Gastroesophageal sphincter (tissue), 3 donors: Measurements from ENCODE around the gene SIX3.

Source experiments
- EP300 ChIP-seq: sonication (generic); formaldehyde crosslinking; IDR thresholded peaks from one replicate; pipeline ENCODE4 v1.6.1; 2017; ENCODE audit warnings: antibody characterized with exemption, mild to moderate bottlenecking
- POLR2A ChIP-seq, 2 donors: fragments of 450-650 bp; IDR thresholded peaks; one replicate each; pipeline ENCODE4 v1.6.1; 2017; ENCODE audit warnings: antibody characterized with exemption in 2 of 2, mild to moderate bottlenecking in 2 of 2, moderate library complexity in 1 of 2
- POLR2AphosphoS5 ChIP-seq: sonication (generic); formaldehyde crosslinking; IDR thresholded peaks from one replicate; pipeline ENCODE4 v1.6.1; 2017; ENCODE audit warnings: antibody characterized with exemption
- TF ChIP-seq, protein P1 (sequence below), 4 experiments: fragments of 200-600 bp in 2 of 4; fragments of 450-650 bp in 2 of 4; sonication (generic) in 1 of 4; IDR thresholded peaks; one replicate each; pipeline ENCODE4 v1.5.1; 2017 to 2019; ENCODE audit warnings: antibody characterized with exemption in 4 of 4, mild to moderate bottlenecking in 2 of 4, moderate library complexity in 2 of 4

DNA sequence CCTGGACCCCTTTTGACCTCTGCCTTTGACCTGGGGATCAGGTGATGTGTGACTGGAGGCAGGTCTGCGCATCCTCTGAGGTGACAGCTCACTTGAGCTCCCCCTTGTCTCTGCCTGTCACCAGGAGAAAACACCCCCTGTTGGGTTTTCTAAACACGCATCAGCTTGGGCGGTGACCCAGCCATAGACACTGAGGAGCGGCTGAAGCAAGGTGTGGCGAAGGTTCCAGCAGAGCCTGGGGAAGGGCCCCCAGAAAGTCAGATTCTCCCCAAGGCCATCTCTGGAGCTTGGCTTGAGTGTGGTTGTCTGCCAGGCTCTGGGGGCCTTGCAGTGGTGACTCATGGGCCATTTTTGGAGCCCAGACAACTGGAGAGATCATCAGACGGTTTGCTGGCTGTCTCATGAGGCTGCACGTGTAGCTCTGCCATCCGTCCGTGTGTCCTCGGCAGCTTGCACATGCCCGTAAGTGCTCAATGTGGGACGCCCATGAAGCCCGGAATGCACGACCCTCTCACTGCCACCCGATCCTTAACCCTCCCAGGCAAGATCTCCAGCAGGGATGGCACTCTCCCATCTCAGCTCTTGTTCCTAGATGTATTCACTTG is 29.4 kb downstream of the SIX3 start:
- TF ChIP-seq, protein P1, sequence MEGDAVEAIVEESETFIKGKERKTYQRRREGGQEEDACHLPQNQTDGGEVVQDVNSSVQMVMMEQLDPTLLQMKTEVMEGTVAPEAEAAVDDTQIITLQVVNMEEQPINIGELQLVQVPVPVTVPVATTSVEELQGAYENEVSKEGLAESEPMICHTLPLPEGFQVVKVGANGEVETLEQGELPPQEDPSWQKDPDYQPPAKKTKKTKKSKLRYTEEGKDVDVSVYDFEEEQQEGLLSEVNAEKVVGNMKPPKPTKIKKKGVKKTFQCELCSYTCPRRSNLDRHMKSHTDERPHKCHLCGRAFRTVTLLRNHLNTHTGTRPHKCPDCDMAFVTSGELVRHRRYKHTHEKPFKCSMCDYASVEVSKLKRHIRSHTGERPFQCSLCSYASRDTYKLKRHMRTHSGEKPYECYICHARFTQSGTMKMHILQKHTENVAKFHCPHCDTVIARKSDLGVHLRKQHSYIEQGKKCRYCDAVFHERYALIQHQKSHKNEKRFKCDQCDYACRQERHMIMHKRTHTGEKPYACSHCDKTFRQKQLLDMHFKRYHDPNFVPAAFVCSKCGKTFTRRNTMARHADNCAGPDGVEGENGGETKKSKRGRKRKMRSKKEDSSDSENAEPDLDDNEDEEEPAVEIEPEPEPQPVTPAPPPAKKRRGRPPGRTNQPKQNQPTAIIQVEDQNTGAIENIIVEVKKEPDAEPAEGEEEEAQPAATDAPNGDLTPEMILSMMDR (IDR thresholded peaks at IDR 0.05): no peak
- TF ChIP-seq POLR2A (IDR thresholded peaks at IDR 0.05): no peak
- TF ChIP-seq EP300: no peak
- no peak for TF ChIP-seq POLR2AphosphoS5
